ENCODE data around the gene TEX47.
A peak's percentile ranks its signal among the peaks of the same experiment; 100 is the strongest.

The TEX47 gene

DNA sequence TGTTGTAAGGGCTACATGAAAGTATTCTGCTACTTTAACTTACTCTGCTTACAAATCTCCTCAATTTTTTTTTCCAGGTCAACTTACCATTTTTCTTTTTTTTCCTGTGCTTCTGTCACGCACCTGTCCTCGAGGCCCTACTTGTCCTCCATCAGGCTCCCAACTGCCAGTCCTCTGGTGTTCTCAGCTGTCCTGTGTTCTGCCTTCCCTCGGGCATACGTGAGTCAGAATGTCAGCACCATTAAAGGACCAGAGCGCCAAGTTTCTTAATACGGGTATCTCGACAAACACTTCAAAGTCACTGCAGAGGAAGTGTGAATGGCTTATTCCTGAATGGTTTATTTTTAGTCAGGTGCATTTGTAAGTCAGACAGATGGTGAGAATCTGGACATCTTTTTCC lies at the start of gene TEX47:
TSS of gene TEX47 (minus strand) at position 185 of the 400 bp plus-strand sequence. CDS start 795 bp downstream, outside the sequence.
- DNase-seq: no peak

DNA sequence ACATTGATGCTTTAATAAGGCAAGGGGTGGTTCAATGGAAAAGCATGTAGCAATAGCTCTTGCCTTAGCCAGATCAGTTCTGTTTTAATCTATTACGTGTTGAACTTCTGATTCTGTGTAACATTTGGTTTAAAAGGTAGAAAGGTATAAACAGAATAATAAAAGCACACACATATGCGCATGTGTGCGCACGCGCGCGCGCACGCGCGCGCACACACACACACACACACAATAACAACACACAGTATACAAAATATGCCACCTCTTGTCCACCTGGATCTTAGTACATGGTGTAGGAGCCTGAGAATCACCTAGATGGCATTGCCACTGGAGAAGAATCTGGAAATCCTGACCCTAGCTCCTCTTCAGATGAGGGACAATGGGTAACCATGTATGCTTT lies 49.6 kb upstream of the TEX47 start:
- no peak for DNase-seq

DNA sequence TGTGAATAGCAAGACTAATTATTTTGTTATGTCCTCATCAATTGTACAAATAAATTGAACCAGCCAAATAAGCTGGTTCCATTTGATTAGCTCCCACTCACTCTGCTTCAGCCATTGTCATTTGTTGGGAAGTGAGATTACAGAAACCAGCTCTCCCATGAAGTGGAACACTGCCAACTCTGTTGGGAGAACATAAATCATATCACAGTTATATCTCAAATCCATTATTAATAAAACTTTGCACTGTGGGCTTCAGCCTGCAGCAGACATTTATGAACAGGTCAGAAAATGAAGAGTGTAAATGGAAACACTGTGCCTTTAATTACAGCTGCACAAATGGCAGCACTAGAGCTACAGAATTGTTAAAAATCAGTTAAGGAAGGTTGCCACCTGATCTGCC lies 46.7 kb upstream of the TEX47 start:
- DNase-seq: no peak

DNA sequence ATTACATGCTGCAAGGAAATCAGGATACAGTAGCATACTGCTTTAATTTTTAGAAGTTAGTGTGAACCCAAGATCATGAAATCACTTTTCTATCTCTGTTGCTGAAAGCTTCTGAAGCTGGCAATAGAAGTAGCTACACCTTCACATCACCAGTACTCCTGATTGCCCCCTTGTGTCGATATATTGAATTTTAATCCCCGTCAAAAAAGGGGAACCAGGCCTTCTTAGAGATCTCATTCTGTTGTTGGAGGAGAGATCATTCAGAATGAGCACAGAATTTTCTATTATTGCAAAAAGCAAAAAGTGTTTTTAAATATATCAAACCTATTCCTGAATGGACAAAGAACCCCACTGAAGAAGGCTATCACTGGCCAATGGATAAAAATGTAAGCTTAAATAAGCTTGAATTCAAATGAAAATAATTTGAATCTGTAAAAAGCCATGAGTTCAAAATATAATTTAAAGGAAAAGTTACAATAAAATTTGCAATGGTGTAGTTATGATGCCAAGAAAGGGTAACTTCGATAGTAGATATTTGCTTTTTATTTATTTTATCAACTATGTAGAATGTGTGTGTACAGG lies 39.7 kb upstream of the TEX47 start:
- DNase-seq: peak; percentile 21 to 72

GRCh38 chr7:88826222-88826621 lies 30.7 kb upstream of the TEX47 start:
- DNase-seq: no peak

DNA sequence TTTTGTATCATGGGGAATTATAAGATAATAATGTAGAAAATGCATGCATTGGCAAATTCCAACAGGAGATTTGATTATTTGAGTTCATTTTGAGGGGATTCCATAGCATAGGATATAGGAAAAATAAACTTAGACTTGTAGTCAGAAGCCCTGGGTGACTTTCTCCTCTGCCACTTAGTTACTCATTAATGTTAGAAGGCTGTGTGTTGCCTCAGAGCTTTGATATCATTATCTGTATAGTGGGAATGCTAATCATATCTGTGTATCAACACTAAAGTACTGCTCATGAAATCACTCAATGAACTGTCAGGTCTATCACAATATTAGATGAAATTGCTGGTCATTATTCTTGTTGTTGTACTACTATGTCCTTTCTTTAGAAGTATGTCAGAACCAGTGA lies 23.0 kb upstream of the TEX47 start:
- DNase-seq: no peak

GRCh38 chr7:88806280-88807037 lies 10.9 kb upstream of the TEX47 start:
- no peak for DNase-seq

DNA sequence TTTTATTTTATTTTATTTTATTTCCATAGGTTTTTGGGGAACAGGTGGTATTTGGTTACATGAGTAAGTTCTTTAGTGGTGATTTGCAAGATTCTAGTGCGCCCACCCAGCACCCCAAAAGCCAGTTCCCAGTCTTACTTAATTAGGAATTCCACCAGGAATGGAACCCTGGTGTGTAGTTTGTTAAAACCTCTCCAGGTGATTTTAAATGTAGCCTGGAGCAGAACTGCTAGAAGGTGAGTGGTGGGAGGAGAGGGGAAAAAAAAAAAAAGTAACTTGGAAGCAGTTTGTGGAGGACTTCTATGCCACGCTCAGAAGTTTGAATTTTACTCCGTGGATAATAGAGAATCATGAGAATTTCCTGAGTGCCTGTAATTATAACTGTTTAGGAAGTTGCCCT lies 5.5 kb upstream of the TEX47 start:
- no peak for DNase-seq

DNA sequence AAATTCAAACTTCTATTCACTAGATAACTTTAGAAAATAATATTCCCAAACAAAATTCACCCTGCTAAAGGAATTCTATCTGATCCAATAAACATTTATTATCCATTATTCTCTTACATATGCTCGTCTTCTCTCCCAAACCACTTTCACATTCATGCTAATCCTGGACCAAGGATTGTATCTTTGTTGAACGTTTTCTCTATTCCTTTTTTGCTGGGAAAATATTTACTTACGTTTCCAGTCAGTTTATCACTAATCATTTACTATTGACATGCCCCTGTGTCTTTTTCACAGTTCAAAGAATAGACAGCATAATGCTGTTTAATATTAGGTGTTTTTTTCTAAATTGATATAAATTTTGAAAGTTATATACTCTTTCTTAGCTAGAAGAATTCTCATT lies 3.2 kb downstream of the TEX47 start:
- no peak for DNase-seq

DNA sequence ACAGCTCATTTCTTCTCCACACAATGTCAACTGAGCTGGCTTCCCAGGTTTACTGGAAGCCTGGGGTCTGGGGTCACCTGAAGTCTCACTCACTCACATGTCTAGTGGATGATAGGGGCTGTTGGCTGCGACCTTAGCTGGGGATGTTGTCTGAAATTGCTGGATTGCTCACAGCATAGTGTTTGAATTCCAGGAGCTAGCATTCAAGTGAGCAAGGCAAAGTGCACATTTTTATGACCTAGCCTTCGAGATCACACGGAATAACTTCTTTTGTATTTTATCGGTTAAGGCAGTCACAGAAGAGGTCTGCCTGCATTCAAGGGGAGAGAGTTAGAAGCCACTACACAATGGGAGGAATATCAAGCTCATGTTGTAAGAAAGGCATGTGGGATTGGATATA lies 3.6 kb downstream of the TEX47 start:
- DNase-seq: no peak

DNA sequence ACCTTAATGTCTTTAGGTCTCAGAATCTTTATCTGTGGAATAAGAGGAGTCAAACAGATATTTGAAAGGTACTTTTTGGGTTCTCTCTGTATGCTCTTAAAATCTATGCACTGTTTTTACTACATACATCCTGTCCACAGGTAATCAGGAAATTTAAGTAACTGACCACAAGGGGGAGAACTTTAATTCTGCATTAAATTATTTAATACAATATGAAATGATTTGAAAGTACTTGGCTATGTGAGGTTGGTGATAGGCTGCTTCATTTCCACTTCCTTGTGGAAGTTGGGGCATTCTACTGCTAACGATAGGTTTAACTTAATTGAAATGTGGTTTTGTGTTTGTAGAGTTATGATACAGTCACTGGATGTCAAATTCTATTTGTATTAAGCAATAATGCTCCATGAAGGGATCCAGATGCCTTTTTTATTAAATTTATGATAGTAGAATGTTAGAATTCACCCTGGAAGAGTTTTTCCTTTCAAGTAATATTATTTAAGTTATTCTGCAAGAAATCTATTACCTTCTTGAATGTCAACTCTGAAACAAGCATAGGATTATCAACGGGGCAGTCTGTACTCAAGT lies 6.0 kb downstream of the TEX47 start:
- DNase-seq: peak in 1 of 2 donors; percentile 26

- no peak for DNase-seq
Measured at GRCh38 chr7:88787777-88788176, 7.8 kb downstream of the TEX47 start.

- DNase-seq: no peak
Measured at GRCh38 chr7:88775838-88776237, 19.7 kb downstream of the TEX47 start.

GRCh38 chr7:88772776-88773175 lies 22.8 kb downstream of the TEX47 start:
- no peak for DNase-seq

- no peak for DNase-seq
Measured at GRCh38 chr7:88771417-88771816, 24.1 kb downstream of the TEX47 start.

GRCh38 chr7:88761779-88762178 lies 33.8 kb downstream of the TEX47 start:
- no peak for DNase-seq

DNA sequence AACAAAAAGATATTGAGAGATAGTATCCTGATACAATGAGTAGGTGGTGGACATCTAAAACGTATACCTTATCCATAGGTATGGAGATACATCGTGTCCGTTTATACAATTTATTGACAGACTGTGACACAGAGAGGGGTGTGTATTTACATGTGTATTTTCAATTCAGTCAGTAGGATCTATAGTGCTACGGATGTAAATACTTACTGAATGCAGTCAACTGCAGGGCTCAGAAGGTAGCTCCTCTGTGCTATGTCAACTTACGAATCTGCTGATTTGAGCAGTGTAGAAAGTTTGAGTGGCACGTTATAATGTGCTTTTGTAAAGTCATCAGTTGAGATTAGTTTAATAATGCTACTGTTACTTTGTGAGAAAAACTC lies 35.4 kb downstream of the TEX47 start:
- no peak for DNase-seq

DNA sequence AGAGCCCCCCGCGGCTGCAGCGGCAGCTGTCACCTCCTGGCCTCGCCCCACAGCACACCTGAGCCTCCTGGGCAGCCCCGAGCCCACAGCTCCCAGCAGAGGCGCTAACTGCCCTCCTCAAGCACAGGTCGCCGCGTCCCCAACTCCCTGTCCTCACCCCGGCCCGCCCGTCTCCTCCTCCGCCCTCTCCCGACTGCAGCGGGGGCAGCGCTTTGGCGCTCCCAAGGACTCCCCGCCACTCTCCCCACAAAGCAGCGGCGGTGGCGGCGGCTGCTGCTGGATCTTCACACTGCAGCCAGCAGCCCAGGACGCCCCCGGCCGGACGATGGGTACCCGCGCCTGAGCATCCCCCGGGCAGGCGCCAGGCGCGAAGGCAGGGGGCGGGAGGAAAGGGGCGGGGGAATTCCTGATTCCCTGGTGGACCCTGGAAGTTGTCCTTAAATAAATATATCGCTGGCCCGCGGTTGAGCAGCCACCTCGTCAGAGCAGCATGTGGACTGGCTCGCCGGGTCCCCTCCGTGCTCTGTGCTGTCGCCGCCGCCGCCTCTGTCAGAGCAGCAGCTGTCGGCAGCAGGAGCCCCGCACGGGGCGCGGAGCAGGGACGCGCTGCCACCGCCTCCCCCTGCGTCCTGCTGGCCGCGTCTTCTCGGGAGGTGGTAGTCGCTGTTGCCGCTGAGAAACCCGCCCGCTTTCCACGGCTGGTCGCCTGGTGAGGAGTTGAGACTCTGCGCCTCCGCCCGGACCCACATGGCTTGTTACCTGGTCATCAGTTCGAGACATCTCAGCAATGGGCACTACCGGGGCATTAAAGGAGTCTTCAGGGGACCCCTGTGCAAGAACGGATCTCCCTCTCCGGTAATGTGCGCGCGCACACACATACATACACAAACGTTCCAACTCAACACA lies 36.1 kb downstream of the TEX47 start, which contains the start of gene ZNF804B:
TSS of gene ZNF804B (plus strand) at position 471 of the 906 bp plus-strand sequence. CDS start at position 748, 277 bp downstream.
- DNase-seq: no peak

GRCh38 chr7:88758381-88759229 lies 36.9 kb downstream of the TEX47 start:
- no peak for DNase-seq

DNA sequence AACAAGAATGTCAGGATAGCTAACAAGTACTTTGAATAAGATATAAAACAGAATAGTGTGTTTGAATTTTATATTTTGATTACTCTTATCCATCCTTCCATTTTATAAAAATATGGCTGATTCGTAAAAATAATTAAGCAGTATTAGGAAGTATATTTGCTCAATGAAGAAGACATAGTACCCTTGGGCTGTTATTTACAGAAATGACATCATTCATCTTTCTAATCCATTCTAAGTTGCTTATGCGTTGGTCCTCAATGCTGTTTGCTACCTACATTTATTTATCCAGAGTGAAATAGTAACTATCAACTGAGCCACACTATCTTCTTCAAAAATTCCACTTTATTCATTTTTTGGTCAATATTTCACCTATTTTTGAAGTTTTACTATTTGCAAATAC lies 38.2 kb downstream of the TEX47 start:
- DNase-seq: no peak

DNA sequence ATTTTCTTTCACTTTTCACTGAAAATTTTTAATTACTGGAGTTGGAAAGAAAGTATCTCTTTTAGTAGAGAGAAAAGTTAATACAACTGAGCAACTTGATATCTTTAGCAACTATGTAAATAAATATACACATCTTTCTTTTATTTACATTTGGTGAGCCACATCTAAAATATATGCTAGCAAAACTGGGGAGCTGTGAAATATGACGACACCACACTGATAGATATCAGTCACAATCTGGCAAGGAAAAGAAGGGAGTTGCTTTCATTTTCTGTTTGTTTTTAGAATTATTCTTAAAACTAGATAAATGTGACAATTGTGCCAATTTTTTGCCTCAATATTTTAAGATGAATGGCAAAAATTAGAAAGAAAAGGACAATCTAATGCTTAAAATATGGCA lies 38.7 kb downstream of the TEX47 start:
- DNase-seq: no peak

GRCh38 chr7:88746126-88746525 lies 49.4 kb downstream of the TEX47 start:
- no peak for DNase-seq

Measured in inflammatory macrophage treated with lipopolysaccharide for 1 hour (primary cell).